K562 (cell line): ENCODE measurements around the gene GGA3. TPM values are rescaled to one million over a fixed set of nuclear protein-coding genes. Genes with fewer than 3 reads are reported as not detected.

Source experiments
- ARID1B ChIP-seq: fragments of 450-650 bp; IDR thresholded peaks from 2 replicates; pipeline ENCODE4 v1.6.1; 2016; ENCODE audit warnings: antibody characterized with exemption, mild to moderate bottlenecking, inconsistent platforms
- CEBPZ ChIP-seq: fragments of 150-350 bp; IDR thresholded peaks from 2 replicates; pipeline ENCODE4 v1.6.1; 2014; ENCODE audit warnings: low read depth, mild to moderate bottlenecking, low read length, borderline replicate concordance
- NCOR1 ChIP-seq: fragments of 450-650 bp; IDR thresholded peaks from 2 replicates; pipeline ENCODE4 v1.6.1; 2016; ENCODE audit warnings: mild to moderate bottlenecking, moderate library complexity
- NR2C2 ChIP-seq, 2 experiments: fragments of 200-800 bp in 1 of 2; sonication (Bioruptor generic) in 1 of 2; sonication (generic) in 1 of 2; formaldehyde crosslinking in 1 of 2; IDR thresholded peaks; 2 replicates each; pipeline versions ENCODE4 v1.6.1 to v1.8.0; 2016 to 2022; ENCODE audit warnings: mild to moderate bottlenecking in 1 of 2, missing compliant biosample characterization in 1 of 2, missing genetic modification characterization in 1 of 2, missing genetic modification reagents in 1 of 2
- SOX6 ChIP-seq: fragments of 450-650 bp; IDR thresholded peaks from 2 replicates; pipeline ENCODE4 v1.6.1; 2014; ENCODE audit warnings: mild to moderate bottlenecking
- TAL1 ChIP-seq: fragments of 450-650 bp; IDR thresholded peaks from 2 replicates; pipeline ENCODE4 v1.6.1; 2016; ENCODE audit warnings: mild to moderate bottlenecking
- ZBTB40 ChIP-seq, 2 experiments: fragments of 450-650 bp in 1 of 2; sonication (generic) in 1 of 2; formaldehyde crosslinking in 1 of 2; IDR thresholded peaks; 2 replicates each; pipeline versions ENCODE4 v1.7.1 to v1.9.0; 2016 to 2022; ENCODE audit warnings: inconsistent platforms in 1 of 2, mild to moderate bottlenecking in 1 of 2, missing genetic modification reagents in 1 of 2
- ZNF174 ChIP-seq: fragments of 250-450 bp; sonication (Bioruptor Pico); IDR thresholded peaks from 2 replicates; pipeline ENCODE4 v1.4.0; 2020; ENCODE audit warnings: mild to moderate bottlenecking
- ZNF79 ChIP-seq: fragments of 250-450 bp; sonication (Bioruptor Pico); IDR thresholded peaks from 2 replicates; pipeline ENCODE4 v1.4.0; 2020; ENCODE audit warnings: low read depth, mild to moderate bottlenecking, moderate library complexity
- polyA plus RNA-seq, 8 experiments: library from polyadenylated mRNA; depleted of rRNA in 4 of 8; stranded (reverse) in 5 of 8; unstranded in 3 of 8; fragments of >200 nt; fragmentation: Nextera tagmentation in 2 of 8; fragmentation: Illumina TruSeq in 1 of 8; extraction: Ambion mirVana in 2 of 8; extraction: Trizol in 1 of 8; gene quantifications; 2 replicates each; pipeline versions ENCODE4 v1.2.1 to v1.2.3, GENCODE V29; 2011 to 2014; ENCODE audit warnings: inconsistent platforms in 1 of 8, missing spikeins in 1 of 8
- total RNA-seq, 7 experiments: library from RNA; depleted of rRNA in 6 of 7; stranded (reverse); fragments of >200 nt in 6 of 7; fragmentation: Illumina TruSeq in 2 of 7; extraction: Trizol in 2 of 7; gene quantifications; 2 replicates each; pipeline versions ENCODE4 v1.2.1 to v1.2.3, GENCODE V29; 2011 to 2021; ENCODE audit warnings: low replicate concordance in 1 of 7
- TF ChIP-seq, protein P1 (sequence below), 3 experiments: IDR thresholded peaks in 2 of 3; conservative IDR thresholded peaks in 1 of 3; 2 replicates each; pipeline ENCODE4 v1.5.1; 2011 to 2012; ENCODE audit warnings: low read length in 3 of 3, mild to moderate bottlenecking in 3 of 3, control low read depth in 2 of 3, improper control_type of control experiment in 1 of 3, inconsistent platforms in 1 of 3, low read depth in 1 of 3, mixed read lengths in 1 of 3, moderate library complexity in 1 of 3; ENCODE audit not compliant: insufficient read depth in 2 of 3

The GGA3 gene
- total and polyA plus RNA-seq, 9 of the 15 experiments (the other 6 are each of a cell fraction or from before 2014, with no cell fraction given) = 5.7 to 64.9 (median 25.4) TPM

DNA sequence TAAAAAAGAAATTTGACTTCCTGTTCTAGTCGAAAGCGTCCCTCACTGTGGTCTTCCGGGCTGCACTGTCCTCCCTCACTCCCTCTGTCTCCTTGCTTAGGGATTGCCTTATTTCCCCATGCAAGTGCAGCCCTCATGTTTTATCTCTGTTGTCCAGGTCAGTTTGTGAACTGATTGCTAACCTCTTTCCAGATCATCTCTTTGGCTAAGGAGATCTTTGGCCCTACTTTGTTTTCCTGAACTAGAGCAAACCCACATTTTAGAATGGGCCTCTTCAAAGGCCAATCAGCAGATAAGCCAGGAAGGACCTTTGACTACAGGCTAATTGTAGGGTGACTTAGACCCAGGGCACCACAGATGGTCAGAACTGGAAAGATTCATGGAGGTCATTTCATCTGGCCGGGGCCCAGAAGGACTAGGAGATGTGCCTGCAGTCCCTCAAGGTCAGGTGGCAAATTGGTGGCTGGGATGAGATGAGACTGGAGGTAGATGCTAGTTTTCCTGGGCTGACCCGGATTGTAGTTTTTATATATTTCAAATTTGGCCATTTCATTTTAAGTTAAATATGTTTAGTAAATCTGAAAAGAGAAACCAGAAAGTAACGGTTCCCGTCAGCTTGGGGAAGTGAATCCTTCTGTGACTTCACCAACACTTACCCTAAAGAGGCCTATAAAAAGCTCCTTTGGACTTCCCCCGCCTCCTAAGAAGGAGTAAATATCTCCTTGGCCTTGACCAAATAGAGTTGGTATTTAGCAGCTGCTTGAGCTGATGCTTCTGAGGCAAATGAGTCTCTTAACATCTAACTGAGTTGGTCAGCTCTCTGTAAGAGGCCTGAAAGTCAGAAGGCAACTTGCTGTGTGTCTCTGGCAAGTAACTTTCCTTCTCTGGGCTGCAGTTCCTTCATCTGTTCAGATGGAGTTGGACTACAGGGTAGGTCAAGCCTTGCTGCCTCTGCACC, 34.1 kb upstream of the GGA3 start (continued):
- TF ChIP-seq, protein P1, sequence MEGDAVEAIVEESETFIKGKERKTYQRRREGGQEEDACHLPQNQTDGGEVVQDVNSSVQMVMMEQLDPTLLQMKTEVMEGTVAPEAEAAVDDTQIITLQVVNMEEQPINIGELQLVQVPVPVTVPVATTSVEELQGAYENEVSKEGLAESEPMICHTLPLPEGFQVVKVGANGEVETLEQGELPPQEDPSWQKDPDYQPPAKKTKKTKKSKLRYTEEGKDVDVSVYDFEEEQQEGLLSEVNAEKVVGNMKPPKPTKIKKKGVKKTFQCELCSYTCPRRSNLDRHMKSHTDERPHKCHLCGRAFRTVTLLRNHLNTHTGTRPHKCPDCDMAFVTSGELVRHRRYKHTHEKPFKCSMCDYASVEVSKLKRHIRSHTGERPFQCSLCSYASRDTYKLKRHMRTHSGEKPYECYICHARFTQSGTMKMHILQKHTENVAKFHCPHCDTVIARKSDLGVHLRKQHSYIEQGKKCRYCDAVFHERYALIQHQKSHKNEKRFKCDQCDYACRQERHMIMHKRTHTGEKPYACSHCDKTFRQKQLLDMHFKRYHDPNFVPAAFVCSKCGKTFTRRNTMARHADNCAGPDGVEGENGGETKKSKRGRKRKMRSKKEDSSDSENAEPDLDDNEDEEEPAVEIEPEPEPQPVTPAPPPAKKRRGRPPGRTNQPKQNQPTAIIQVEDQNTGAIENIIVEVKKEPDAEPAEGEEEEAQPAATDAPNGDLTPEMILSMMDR (IDR thresholded peaks at IDR 0.05 in 2 of 3, conservative IDR thresholded peaks at IDR 0.05 in 1 of 3; ENCODE audit: insufficient read depth in 2 of 3, low read depth in 1 of 3, low read length in 3 of 3) = peak in 1 of 3 experiments; percentile 3; a peak in 1 of 6 replicates
- TF ChIP-seq CEBPZ (no peak), NCOR1 (peak; percentile 53), ZBTB40 (IDR thresholded peaks at IDR 0.05) (peak; percentile 66), ZBTB40 (CRISPR knock-in tag; IDR thresholded peaks at IDR 0.05) (no peak), SOX6 (peak; percentile 40), TAL1 (peak; percentile 68), NR2C2 (CRISPR knock-in tag; IDR thresholded peaks at IDR 0.05) (no peak), NR2C2 (tag; IDR thresholded peaks at IDR 0.05) (peak; percentile 37; the same call in 1 of the 2 replicates), ARID1B (peak; percentile 76), ZNF174 (CRISPR knock-in tag) (no peak), ZNF79 (peak; percentile 73)
